Measurements from ENCODE around the gene TENT4B.
A peak's percentile ranks its signal among the peaks of the same experiment; 100 is the strongest.

Gene TENT4B

DNA sequence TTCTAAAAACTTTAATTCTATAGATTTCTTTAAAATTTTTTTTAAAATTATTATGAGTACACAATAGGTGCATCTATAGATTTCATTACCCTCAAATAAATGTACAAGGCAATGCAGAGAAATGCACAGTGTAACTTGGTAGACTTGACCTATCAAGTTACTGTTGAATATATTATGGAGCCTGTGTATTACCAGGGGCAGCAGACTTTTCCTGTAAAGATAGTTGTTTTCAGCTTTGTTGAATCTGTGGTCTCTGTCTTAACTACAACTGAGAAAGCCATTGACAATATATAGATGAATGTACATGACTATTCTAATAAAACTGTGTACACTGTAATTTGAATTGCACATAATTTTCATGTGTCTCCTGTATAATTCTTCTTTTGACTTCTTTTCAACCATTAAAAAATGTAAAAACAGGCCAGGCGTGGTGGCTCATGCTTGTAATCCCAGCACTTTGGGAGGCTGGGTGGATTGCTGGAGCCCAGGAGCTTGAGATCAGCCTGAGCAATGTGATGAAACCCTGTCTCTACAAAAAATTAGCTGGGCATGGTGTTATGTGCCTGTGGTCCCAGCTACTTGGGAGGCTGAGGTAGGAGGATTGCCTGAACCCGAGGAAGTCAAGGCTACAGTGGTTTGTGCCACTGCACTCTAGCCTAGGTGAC lies 39.4 kb downstream of the TENT4B start:
- DNase-seq (ENCODE audit: low read depth in 2 of 3, low spot score in 1 of 3), result no peak

- no peak for DNase-seq (ENCODE audit: low read depth in 2 of 3, low spot score in 1 of 3)
Observed at GRCh38 chr16:50193594-50193993, 40.5 kb downstream of the TENT4B start.

- DNase-seq (ENCODE audit: low read depth in 2 of 3, low spot score in 1 of 3), result no peak
Observed at GRCh38 chr16:50195276-50195675, 42.2 kb downstream of the TENT4B start.

DNA sequence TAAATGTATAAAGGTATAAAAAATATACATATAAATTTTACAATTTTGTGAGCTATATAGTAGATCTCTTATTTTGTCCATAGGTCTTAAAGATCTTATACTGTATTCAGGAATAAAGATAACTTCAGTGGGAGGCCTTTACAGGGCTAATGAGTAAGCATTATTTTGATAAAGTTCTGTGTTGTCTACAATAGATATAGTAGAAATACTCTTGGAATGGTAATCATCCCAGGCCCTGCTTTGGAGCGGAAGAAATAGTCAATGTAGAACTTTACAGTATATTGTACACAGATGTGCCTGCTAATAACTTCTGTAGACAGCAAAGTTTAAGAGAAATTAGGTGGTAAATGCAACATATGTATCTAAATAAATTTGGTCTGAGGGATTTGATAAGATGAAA lies 42.6 kb downstream of the TENT4B start:
- DNase-seq (ENCODE audit: low read depth in 2 of 3, low spot score in 1 of 3), result no peak

DNA sequence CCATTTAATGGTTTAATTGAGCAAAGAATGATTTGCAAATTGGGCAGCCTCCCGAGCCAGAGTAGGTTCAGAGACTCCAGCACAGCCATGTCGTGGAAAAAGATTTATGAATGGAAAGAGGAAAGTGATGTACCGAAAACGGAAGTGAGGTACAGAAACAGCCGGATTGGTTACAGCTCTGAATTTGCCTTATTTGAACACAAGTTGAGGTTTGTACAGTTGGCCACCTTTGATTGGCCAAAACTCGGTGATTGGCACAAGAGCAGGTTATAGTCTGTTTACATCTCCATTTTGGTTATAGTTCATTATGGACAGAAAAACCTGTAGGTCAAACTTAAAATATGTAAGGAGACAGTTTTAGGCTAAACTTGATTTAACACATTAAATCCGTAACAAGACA lies 44.5 kb downstream of the TENT4B start:
- DNase-seq (ENCODE audit: low read depth in 2 of 3, low spot score in 1 of 3), result no peak

DNA sequence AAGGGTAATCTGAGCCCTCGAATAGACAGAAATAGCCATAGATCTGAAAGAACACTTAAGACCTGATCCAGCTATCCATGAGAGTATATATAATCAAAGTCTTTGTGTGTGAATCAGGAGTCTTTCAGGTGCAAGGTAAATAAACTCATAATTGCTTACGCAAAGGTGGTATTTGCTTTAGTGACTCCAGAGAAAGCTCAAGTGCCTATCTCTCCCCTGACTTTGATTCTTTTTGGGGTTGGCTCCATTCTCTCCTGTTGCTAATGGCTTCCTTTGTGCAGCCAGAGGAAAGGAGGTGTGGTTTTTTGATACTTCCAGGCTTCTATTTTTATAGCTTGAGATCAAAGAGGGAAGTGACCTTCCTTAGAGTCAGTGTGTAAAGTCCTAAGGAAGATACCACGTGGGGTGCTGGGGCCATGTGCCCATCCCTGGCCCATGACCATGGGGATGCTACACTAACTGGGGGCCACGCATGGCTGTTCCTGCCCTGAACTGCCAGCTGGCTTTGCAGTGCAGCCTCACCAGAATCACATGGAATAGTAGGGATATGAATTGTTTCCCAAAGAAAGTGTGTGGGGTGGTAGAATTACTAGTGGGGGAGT lies 45.8 kb downstream of the TENT4B start:
- DNase-seq (ENCODE audit: low read depth in 2 of 3, low spot score in 1 of 3), result no peak

- DNase-seq (ENCODE audit: low read depth in 2 of 3, low spot score in 1 of 3), result no peak
Observed at GRCh38 chr16:50201787-50202186, 48.7 kb downstream of the TENT4B start.

GRCh38 chr16:50202926-50203624 lies 50.0 kb downstream of the TENT4B start:
- no peak for DNase-seq (ENCODE audit: low read depth in 2 of 3, low spot score in 1 of 3)

DNA sequence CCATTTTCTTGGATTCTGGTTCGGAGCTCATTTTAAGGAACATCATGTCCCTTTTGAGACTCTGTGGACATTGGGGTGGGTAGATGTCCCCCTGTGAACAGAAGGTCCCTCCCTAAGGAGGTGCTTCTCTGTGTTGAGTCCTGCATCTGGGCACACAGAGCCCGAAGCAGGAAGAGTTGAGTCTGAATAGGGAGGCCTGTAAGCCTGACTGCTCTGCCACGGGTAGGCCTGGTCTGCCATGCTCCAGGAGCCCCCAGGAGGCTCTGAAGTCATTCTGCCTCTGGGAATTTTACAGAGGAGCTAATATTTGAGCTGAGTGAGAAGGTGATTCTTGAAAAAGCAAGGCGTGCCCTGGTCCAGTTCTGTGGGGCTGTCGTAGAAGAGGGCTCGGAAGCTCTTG lies 50.6 kb downstream of the TENT4B start:
- DNase-seq (ENCODE audit: low read depth in 2 of 3, low spot score in 1 of 3), result no peak

DNA sequence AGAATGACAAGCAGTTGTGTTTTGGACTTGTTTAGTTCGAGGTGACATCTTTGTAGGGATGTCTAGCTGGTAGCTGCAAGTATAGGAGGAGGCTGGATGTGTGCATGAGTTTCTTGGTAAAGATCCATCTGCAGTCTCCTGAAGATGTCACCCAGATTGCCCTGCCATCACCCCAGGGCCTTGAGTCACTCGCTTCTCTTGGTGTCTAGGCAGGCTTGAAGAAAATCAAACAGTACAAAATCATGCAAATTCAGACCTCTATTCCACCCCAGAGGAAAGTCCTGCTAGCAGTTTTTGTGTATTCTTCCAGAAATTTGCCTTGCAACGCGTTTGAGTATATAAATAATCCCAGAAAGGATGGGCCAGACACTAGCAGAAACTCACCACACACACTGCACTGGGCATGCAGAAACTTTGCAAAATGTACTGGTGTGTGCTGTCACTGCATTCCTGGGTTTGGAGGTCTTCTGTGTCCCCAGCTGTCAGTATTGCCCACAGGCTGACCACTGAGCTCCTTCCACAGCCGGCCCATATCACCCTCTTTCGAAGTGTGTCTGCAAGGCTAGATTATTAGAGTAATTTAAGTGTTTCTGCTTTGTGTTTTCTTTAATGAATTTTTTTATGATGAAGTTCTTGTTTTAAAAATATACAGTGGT lies 51.5 kb downstream of the TENT4B start:
- DNase-seq (ENCODE audit: low read depth in 2 of 3, low spot score in 1 of 3), result no peak

DNA sequence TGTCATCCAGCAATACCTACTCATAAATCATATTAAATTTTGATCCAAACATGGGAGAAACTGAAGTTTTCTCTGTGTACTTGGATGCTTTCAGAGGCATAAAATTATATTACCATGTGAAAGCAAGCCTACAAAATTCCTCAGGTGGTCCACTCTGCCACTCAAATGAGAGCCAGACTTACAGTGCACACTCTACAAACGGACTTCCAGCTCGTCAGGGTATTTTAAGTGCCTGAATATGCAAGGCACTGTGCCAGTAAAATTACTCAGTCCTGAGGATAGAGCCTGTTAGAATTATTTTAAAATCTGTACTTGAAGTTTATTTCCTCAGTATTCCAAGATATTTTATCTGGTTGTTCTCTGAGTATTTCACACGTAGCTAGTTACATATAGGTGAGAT lies 54.5 kb downstream of the TENT4B start:
- no peak for DNase-seq (ENCODE audit: low read depth in 2 of 3, low spot score in 1 of 3)

DNA sequence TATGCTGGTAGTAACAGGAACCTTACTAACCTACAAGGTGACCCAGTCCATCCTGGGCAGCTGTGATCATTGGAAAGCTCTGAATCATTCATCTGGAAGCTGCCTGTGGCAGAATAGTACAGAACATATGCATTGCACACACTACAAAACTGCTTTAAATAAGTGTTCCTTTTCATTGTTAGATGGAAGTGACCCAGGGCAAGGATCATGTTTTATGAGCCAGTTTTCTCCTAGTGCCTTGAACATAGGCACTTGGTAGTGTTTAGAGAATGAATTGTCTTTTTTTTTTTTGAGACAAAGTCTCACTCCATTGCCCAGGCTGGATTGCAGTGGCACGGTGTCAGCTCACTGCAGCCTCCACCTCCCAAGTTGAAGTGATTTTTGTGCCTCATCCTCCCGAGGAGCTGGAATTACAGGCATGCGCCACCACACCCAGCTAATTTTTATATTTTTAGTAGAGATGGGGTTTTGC lies 55.4 kb downstream of the TENT4B start:
- no peak for DNase-seq (ENCODE audit: low read depth in 2 of 3, low spot score in 1 of 3)

GRCh38 chr16:50209546-50210265 lies 56.6 kb downstream of the TENT4B start:
- DNase-seq (ENCODE audit: low read depth in 2 of 3, low spot score in 1 of 3), result no peak

GRCh38 chr16:50210266-50211038 lies 57.3 kb downstream of the TENT4B start:
- peak; percentile 38 to 48 (median 48) for DNase-seq (ENCODE audit: low read depth in 2 of 3, low spot score in 1 of 3)

DNA sequence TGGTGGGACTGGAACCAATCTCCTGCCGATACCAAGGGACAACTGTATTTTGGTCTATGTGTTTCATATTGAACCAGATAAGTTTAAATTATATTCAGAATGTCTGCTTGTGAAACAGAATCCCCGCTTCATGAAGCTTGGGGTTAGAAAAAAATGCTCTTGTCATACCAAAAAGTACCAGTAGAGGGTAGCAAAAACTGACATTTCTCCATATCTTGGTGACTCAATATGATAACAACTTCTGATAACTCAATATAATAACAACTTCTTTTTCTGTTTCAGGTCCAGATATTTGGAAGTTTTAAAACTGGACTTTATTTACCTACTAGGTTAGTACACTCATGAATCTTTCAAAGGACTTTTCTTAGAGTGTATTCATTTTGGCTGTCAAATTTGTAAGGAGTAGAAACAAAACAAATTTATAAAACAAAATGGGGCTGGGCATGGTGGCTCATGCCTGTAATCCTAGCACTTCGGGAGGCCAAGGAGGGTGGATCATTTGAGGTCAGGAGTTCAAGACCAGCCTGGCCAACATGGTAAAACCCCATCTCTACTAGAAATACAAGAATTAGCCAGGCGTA lies 60.9 kb downstream of the TENT4B start:
- peak in 1 of 3 donors; percentile 57 for DNase-seq (ENCODE audit: low read depth in 2 of 3, low spot score in 1 of 3)

DNA sequence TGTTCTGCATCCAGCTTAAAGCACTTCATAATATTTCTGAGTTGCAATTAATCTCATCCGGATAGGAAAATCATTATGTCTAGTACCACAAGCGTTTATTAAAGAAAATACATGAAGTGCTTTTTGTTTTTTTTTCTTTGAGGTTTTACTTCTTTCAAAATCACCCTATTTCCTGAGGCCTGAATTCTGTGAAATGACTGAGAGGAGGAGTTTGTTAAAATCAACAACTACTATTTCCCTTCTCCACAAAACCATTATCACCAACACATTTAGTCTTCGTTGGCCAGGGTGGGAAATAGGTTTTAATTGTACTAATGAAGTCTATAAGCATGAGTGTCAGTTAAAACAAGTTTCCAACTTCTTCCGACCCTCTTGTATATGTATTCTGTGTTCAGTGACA lies 62.6 kb downstream of the TENT4B start:
- no peak for DNase-seq (ENCODE audit: low read depth in 2 of 3, low spot score in 1 of 3)

DNA sequence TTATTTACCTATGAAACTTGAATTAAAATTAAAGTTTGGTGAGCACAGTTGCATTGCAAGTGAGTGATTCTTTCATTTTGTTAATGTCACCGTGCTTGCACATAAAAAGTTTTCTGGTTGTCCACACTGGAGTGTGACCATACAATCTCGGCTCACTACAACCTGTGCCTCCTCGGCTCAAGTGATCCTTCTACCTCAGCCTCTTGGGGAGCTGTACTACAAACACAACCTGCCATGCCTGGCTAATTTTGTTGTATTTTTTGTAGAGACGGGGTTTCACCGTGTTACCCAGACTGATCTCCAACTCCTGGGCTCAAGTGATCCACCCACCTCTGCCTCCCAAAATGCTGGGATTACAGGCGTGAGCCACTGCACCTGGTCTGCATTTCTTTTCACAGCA lies 63.1 kb downstream of the TENT4B start:
- DNase-seq (ENCODE audit: low read depth in 2 of 3, low spot score in 1 of 3), result no peak

DNA sequence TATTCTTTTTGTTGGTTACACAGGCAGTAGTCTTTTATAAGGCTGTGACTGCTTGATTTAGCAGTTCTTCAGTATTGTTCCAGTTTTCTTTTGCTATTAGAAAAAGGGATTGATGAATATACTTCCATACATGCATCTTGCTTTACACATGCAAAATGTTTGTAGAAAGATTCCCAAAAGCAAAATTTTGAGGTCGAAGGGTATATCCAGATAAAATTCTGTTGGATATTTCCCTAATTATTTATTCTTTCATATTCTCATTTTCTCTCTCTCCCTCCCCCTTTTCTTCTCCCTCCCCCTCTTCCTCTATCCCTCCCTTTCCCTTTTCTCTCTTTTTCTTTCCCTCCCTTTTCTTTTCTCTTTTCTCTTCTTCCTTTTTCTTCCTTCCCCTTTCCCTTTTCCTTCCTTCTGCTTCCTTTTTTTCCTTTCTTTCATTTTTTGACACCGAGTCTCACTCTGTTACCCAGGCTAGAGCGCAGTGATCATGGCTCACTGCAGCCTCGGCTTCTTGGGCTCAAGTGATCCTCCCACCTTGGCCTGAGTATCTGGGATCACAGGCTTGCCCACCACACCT lies 66.4 kb downstream of the TENT4B start:
- DNase-seq (ENCODE audit: low read depth in 2 of 3, low spot score in 1 of 3), result no peak

GRCh38 chr16:50224286-50224685 lies 71.2 kb downstream of the TENT4B start:
- no peak for DNase-seq (ENCODE audit: low read depth in 2 of 3, low spot score in 1 of 3)

DNA sequence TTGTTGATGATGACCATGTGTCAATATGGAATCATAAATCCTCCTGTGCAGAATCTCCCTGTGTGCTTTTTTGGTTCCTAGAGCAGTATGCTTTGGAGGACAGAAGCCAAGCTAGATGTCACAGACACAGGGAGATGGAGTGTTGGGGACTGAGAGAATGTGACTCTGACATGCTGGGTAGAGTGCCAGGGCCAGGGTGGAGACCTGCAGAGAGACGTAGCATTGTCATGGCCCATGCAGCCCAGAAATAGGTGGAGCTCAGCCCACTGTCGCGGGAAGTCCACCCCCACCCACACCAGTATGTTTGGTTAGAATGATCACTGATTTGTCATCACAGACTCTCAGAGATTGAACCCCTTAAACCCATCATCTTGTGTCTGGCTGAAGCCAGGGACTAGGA lies 74.0 kb downstream of the TENT4B start:
- no peak for DNase-seq (ENCODE audit: low read depth in 2 of 3, low spot score in 1 of 3)
